GM19455 (cell line): ENCODE measurements around the gene TCF7.
"Not testable (repeated sequence)": the region's sequence is repeated elsewhere in the genome, so short reads cannot be mapped to it uniquely, and the experiment has no call there.

Experiments
- ATAC-seq: cut with Tn5 transposase; IDR thresholded peaks from one replicate; pipeline ENCODE4 v1.9.1; 2021; ENCODE audit not compliant: unreplicated experiment

TCF7 gene

GRCh38 chr5:134143431-134143830 lies 28.9 kb downstream of the TCF7 start:
- no peak for ATAC-seq

DNA sequence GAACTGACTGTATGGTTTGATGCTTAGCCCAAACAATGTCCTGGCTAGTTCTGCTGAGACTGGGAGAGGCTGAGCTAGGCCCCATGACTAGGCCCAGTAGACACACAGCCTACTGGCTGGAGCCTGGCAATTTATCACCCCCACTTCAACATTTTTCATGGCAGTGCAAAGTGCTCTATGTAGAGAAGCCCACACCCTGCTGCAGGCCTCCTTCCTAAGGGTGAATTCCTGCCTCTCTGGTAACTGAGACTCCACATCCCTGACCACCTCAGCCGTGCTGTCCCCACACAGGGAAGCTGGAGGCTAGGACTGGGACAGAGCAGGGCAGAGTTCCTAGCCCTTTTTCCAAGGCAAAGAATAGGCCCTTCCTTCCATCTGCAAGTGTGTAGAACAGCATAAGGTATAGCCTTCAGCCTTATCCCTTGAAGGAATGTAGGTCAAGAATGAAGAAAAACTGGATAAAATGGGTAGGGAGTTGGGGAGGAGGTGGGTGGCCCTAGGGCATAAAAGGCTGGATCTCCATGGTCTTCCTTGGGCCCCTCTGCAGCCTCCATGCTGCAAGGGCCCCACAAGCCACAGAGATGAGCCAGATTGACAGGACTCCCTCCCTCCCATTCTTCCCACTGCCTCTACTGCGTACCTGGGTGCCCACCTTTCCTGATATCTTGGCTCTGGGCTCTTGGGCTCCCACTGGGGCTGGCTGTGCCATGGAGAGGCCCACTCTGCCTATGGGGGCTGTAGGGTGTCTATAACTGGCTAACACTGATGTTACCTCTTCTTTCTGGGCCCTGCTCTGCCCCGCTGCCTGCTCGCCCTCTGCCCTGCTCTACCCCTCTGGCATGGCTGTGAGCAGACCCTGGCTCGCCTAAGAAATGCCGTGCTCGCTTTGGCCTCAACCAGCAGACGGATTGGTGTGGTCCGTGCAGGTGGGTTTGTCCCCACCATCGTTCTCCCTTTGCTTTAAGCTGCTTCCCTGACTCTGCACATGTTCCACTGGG lies 29.8 kb downstream of the TCF7 start:
- ATAC-seq, result no peak

GRCh38 chr5:134145041-134145757 lies 30.7 kb downstream of the TCF7 start:
- no peak for ATAC-seq

GRCh38 chr5:134145779-134146581 lies 31.5 kb downstream of the TCF7 start:
- ATAC-seq, result no peak

DNA sequence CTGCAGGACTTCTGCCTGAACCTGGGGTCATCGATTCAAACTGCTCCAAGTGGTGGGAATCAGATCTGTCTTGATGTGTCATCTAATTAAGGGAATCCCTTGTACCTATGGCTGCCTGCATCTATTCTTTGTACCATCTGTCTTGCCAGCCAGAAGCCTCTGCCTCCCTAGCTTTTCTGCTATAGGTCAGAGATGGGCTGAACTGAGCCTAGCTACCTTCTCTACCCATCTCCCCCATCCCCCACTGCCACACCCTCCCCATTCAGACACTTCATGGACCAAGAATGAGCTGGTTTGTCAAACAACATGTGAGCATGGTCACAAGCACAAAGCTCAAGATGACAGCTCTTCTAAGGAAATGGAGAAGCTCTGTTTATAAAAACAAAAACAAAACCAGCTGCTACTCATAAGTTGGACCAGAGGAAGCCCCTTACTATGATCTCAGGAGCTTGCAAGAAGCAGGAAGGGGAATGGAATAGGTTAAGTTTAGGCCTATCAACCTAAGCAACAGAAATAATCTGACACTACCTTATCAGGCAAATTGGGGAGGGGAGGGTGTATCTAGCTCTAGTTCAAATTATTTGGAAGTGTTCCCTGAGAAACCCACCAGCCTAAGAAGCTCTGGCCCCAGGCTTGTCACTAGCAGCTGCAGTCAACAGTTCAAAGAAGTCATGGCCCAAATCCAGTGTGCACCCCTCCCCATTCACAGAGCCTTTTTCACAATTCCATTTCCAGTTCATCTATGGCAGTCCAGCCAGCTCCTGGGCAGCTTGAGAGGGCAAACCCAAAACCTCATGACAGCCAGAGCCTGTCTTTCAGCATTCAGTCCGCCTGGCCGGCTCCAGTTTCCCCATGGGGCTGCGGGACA lies 32.4 kb downstream of the TCF7 start:
- ATAC-seq, result no peak

DNA sequence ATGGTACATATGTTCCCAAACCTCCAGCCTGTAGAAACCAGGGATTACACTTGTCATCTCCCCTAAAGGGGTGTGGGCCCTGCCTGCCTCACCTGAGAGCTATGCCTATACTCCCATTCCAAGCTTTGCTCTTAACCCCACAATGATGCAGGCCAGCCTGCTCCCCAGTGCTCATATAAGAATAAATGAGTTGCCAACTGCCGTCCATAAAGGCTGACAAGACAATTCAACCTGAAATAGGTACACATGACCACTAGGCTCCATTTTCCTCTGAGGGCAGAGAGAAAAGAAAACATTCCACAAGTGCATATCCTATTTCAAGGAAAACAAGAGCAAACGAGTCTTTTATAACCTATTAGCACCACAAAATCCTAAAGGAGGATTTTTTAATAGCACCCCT lies 33.8 kb downstream of the TCF7 start:
- no peak for ATAC-seq

DNA sequence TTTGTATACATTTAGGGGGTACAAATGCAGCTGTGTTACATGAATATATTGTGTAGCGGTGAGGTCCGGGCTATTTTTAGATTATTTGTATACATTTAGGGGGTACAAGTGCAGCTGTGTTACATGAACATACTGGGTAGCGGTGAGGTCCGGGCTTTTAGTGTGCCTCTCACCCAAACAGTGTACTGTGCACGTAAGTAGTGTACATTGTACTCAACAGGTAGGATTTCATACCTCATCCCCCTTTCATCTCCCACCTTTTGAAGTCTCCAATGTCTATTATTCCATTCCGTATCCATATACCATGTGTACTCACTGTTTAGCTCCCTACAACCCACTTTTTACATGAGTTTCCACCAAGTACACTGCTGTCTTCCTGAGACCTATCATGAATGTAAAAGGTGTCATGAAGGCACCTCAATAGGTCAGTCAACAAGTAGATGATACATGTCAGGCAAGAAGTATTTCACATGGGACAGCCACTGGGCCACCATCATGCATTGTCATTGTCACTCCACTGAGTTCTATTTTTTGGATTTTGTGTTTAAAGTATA lies 34.6 kb downstream of the TCF7 start:
- no peak for ATAC-seq

DNA sequence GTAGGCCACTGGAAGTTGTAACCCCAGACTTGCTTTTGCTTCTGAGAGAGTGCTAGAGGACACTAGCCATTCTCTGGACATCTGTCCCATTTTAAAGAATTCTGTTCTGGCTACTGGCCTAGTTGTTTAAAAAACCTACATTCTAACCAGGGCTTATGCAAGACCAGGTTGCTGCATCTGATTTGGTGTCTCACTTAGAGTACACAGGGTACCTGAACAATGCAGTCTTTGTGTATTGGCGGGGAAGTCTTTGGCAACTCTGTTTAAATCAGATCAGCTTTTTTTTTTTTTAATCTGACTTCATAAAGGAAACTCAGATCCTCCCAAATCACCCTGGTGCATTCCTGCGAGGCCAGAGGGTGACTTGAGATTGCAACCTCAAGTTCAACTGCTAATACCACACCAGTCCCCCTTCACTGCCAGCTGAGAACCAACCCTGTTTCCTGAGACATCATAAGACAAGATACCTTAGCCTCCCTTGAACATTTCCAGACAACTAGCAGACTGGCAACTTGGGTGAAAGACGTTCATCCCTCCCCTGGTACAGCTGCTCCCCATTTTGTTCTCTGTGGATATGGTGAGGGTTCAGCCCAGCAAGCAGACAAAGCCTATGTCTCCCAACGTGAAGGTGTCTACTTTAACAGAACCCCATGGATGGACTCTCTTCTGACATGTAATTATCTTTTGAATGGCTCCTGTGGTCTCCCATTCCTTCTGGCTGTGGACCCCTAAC lies 35.3 kb downstream of the TCF7 start:
- no peak for ATAC-seq

- ATAC-seq, result no peak
Measured at GRCh38 chr5:134151723-134152122, 37.2 kb downstream of the TCF7 start.

- not testable (repeated sequence) for ATAC-seq
Measured at GRCh38 chr5:134152173-134152832, 37.8 kb downstream of the TCF7 start.

- no peak for ATAC-seq
Measured at GRCh38 chr5:134153241-134153640, 38.8 kb downstream of the TCF7 start.

- no peak for ATAC-seq
Measured at GRCh38 chr5:134153657-134154056, 39.2 kb downstream of the TCF7 start.

DNA sequence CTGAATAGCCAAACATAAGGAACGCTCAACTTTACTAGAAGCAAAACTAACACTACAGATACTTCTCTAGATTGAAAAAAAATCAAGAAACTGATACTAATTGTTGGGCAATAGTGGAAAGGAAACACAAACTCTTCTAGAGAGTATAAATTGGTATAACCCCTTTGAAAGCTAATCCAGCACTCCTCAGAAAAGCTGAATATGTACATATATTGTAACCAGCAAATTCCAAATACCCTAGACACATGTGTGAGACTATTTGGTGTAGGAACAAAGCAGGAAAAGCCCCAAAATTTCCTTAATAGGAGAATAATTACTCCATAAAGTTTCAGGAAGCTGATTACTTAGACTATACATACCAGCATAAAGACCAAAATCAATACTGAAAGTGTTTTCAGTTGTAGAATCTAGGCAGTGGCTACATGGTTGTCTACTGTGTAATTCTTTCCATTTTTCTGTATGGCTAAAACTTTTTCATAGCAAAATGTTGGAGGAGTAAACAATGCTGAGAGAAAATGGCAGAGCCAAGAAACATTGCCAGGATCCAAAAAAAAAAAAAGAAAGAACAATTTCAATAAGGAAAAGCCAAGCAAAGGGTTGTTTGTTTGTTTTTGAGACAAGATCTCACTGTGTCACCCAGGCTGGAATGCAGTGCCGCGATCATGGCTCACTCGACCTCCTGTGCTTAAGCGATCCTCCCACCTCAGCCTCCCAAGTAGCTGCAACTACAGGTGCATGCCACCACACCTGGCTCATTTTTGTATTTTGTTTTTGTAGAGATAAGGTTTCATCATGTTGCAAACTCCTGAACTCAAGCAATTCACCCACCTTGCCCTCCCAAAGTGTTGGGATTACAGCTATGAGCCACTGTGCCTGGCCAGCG lies 47.3 kb downstream of the TCF7 start:
- no peak for ATAC-seq

- ATAC-seq, result no peak
Measured at GRCh38 chr5:134162592-134162991, 48.1 kb downstream of the TCF7 start.

- no peak for ATAC-seq
Measured at GRCh38 chr5:134171972-134172371, 57.5 kb downstream of the TCF7 start.

DNA sequence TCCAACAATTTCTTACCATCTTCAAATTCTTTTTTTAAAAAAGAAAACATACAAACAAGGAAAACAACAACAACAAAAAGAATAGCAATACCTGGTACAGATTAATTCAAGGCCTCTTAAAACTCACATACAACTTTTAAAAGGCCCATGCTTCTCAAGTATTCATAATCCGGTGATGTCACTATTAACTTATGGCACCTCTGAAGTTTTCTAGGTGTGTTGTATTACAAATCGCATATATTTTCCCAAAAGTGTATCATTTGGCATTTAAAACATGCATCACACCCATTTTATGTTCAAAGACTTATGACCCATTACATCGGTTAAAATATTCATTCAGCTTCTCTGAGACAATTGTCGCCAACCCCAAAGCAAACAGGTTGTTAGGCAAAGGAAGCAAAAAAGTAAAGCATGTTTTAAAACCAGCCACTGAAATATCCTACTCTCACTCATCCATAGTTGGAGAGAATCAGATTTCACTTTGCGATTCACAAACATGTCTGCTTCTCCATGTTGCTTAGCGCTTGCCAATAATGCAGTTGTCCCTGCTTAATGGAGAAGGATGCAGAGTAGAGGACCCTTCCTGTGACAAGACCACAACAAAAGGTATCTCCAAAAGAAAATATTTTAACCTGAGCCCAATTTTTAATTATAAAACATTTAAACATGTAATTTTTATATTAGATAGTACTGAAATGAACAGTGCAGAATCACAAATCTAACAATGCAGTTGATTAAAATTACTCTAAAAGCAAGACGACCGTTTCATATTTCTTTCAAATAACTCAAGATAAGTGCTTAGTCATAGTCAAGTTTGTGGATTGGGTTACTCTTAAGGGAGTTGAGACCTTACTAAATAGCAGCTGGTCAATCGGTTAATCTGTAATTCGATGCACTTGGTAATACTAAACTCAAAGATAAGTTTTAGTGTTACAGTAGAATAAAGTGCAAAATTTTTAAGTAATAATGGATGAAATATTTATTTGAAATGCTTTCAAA lies 60.7 kb downstream of the TCF7 start:
- no peak for ATAC-seq
